Lower leg skin (tissue), 4 donors: Measurements from ENCODE around the gene CMC1. TPM values are rescaled to one million over a fixed set of nuclear protein-coding genes. Genes with fewer than 3 reads are reported as not detected.

Experiments
- DNase-seq, 2 donors: peaks; one replicate each; pipeline ENCODE4 v3.0.0-alpha.2; 2019; ENCODE audit warnings: low spot score in 2 of 2
- H3K4me3 ChIP-seq: fragments of 200-600 bp; sonication (generic); 2 replicates; pipeline ENCODE4 v1.5.1; 2017; ENCODE audit warnings: mild to moderate bottlenecking, low read depth; ENCODE audit not compliant: poor library complexity, severe bottlenecking
- CTCF ChIP-seq, 3 donors: fragments of 450-650 bp; IDR thresholded peaks; one replicate each; pipeline ENCODE4 v1.5.1; 2016; ENCODE audit warnings: antibody characterized with exemption in 3 of 3, mild to moderate bottlenecking in 3 of 3, moderate library complexity in 2 of 3
- POLR2A ChIP-seq, 2 donors: fragments of 450-650 bp; IDR thresholded peaks; one replicate each; pipeline ENCODE4 v1.6.1; 2016 to 2017; ENCODE audit warnings: antibody characterized with exemption in 2 of 2, mild to moderate bottlenecking in 1 of 2, moderate library complexity in 1 of 2
- WGBS, 2 donors: methylation state at CpG; one replicate each; pipeline ENCODE4 v1.1.5; 2018; 5-methylcytosine and 5-hydroxymethylcytosine counted together
- intact Hi-C: fragments of 100-400 bp; cut with DNase I; formaldehyde crosslinking; loops from one replicate; pipeline ENCODE4 v1.15.0; 2023; ENCODE audit warnings: low total_unique reads
- total RNA-seq, 4 donors: library from RNA; depleted of rRNA; stranded (reverse); fragments of >200 nt; gene quantifications; one replicate each; pipeline ENCODE4 v1.1.0, GENCODE V29; 2016

The CMC1 gene
- total RNA-seq, 4 donors from 2014 or later, result 2.4 to 8.4 (median 5.9) TPM

DNA sequence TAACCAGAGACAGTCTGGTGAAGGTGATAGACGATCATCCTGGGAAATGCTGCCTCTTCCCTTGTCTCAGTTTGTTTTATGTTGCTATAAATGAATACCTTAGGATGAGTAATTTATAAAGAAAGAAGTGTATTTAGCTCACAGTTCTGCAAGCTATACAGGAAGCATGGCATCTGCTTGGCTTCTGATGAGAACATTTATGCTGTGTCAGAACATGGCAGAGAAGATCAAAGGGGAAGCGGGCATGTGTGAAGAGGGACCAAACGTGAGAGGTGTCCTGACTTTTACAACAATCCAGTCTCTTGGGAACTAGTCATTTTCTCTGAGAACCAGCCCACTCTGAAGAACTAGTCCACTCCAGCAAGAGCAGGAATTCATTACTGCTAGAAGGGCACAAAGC, 9.6 kb downstream of the CMC1 start:
- intact Hi-C loops, result no loop called here
- no peak for DNase-seq
- TF ChIP-seq POLR2A (IDR thresholded peaks at IDR 0.05) (no peak), CTCF (IDR thresholded peaks at IDR 0.05) (no peak)
- WGBS, 2 donors, result 46 to 50% methylated on average over 3 of the region's 3 CpGs
- no peak overlapping the region for H3K4me3 ChIP-seq

GRCh38 chr3:28252001-28252431, 10.6 kb downstream of the CMC1 start:
- TF ChIP-seq POLR2A (IDR thresholded peaks at IDR 0.05), result no peak
- DNase-seq, result no peak
- WGBS, 2 donors, result 86 to 90% methylated on average over 3 of the region's 3 CpGs
- no peak overlapping the region for H3K4me3 ChIP-seq
- intact Hi-C loops, result no loop called here

DNA sequence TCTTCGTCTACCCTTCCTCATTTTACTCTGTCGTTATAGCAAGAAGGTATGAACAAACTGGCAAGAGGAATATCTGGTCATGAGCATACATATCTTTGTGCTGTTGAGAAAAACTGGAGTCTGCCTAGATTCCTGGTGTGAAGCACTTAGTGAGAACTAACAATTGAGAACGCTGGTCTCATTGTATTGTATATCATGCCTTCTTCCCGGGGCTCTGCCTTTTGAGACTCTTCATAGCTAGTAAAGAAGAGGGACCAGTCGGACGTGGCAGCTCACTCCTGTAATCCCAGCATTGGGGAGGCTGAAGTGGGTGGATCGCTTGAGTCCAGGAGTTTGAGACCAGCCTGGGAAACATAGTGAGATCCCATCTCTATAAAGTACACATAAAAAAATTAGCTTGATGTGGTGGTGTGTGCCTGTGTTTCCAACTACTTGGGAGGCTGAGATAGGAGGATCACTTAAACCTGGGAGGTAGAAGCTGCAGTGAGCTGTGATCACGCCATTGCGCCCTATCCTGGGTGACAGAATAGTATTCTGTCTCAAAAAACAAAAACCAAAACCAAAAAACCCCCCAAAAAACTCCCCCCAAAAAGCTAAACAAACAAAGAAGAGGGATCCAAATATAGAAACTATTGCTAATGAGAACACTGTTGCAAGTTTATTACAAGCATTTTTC, 11.8 kb downstream of the CMC1 start:
- WGBS, 2 donors, result 94 to 97% methylated on average over 9 of the region's 9 CpGs
- DNase-seq, result no peak
- TF ChIP-seq CTCF (IDR thresholded peaks at IDR 0.05), result no peak
- no peak for TF ChIP-seq POLR2A (IDR thresholded peaks at IDR 0.05)
- H3K4me3 ChIP-seq, result no peak overlapping the region
- intact Hi-C loops, result no loop called here

DNA sequence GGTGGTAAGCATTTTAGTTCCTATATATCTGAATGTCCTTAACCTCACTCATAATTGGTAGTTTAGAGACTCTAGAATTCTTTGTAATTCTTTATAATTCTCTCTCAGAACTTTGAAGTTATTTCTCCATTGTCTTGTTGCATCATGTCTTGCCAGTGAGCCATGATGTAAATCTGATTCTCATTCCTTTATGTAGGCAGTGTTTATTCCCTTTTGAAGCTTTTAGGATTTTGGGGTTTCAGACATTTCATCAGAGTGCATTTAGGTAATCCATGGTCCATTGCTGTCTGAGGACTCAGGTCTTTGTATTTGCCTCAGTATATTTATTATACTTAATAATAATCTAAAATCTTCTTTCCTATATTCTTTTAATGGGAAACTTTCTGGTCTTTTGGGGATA, 20.6 kb downstream of the CMC1 start:
- TF ChIP-seq POLR2A (IDR thresholded peaks at IDR 0.05) (no peak), CTCF (IDR thresholded peaks at IDR 0.05) (no peak)
- DNase-seq, result no peak
- intact Hi-C loops, result no loop called here
- no peak overlapping the region for H3K4me3 ChIP-seq

GRCh38 chr3:28265641-28266040, 24.2 kb downstream of the CMC1 start:
- intact Hi-C loops, result no loop called here
- no peak for DNase-seq
- TF ChIP-seq POLR2A (IDR thresholded peaks at IDR 0.05) (no peak), CTCF (IDR thresholded peaks at IDR 0.05) (no peak)
- no peak overlapping the region for H3K4me3 ChIP-seq

GRCh38 chr3:28267984-28268849, 26.8 kb downstream of the CMC1 start:
- DNase-seq, result no peak
- intact Hi-C loops, result no loop called here

More at GRCh38 chr3:28267984-28268849, 26.8 kb downstream of the CMC1 start:
- TF ChIP-seq POLR2A (IDR thresholded peaks at IDR 0.05) (no peak), CTCF (IDR thresholded peaks at IDR 0.05) (no peak)
- no peak overlapping the region for H3K4me3 ChIP-seq
- WGBS, 2 donors, result 55 to 62% methylated on average over 5 of the region's 5 CpGs
